Astrocyte of the hippocampus (primary cell): Measurements from ENCODE around the gene CERCAM.

Experiments
- DNase-seq: peaks from one replicate; pipeline ENCODE4 v3.0.0; 2011; ENCODE audit warnings: low read depth, low spot score

Gene CERCAM

GRCh38 chr9:128455849-128456612 is 35.4 kb downstream of the CERCAM start, which contains the start of gene ODF2:
ODF2 (plus strand) TSS chr9:128456006; CDS start chr9:128456092, 86 bp downstream.
- peak; percentile 99 for DNase-seq

GRCh38 chr9:128456613-128457061 is 36.0 kb downstream of the CERCAM start:
- peak; percentile 79 for DNase-seq

GRCh38 chr9:128457207-128457606 is 36.5 kb downstream of the CERCAM start:
- no peak for DNase-seq

- DNase-seq, result no peak
Measured at GRCh38 chr9:128459011-128459410, 38.4 kb downstream of the CERCAM start.

GRCh38 chr9:128469070-128469469 is 48.4 kb downstream of the CERCAM start:
- DNase-seq, result no peak

GRCh38 chr9:128470560-128470959 is 49.9 kb downstream of the CERCAM start:
- peak; percentile 85 for DNase-seq

GRCh38 chr9:128473104-128473503 is 52.4 kb downstream of the CERCAM start:
- no peak for DNase-seq

- DNase-seq, result no peak
Measured at GRCh38 chr9:128475867-128476266, 55.2 kb downstream of the CERCAM start.

- DNase-seq, result no peak
Measured at GRCh38 chr9:128479262-128479661, 58.6 kb downstream of the CERCAM start.

GRCh38 chr9:128481561-128481960 is 60.9 kb downstream of the CERCAM start:
- DNase-seq, result no peak

- DNase-seq, result no peak
Measured at GRCh38 chr9:128482186-128482585, 61.5 kb downstream of the CERCAM start.

GRCh38 chr9:128484686-128485413 is 64.2 kb downstream of the CERCAM start:
- no peak for DNase-seq

- DNase-seq, result no peak
Measured at GRCh38 chr9:128485414-128485855, 64.8 kb downstream of the CERCAM start.

GRCh38 chr9:128486201-128486600 is 65.5 kb downstream of the CERCAM start:
- DNase-seq, result no peak
